GM23338 (cell line): ENCODE measurements around the gene GK. TPM values are rescaled to one million over a fixed set of nuclear protein-coding genes. Genes with fewer than 3 reads are reported as not detected.

Source experiments
- ATAC-seq: fragments of 200-7000 bp; cut with Tn5 transposase; 3 replicates; pipeline ENCODE4 v1.9.1; 2020
- DNase-seq: peaks from one replicate; pipeline ENCODE4 v3.0.0-alpha.2; 2015; ENCODE audit warnings: low spot score
- H2AFZ ChIP-seq: fragments of 200-600 bp; sonication (generic); 2 replicates; pipeline ENCODE4 v1.8.0; 2016; ENCODE audit warnings: antibody characterized with exemption, mild to moderate bottlenecking, moderate library complexity
- H3F3A ChIP-seq: fragments of 200-600 bp; sonication (generic); replicated peaks from 2 replicates; pipeline ENCODE4 v1.8.0; 2017; ENCODE audit warnings: antibody characterized with exemption, mixed run types, low read depth
- H3K27ac ChIP-seq: fragments of 200-600 bp; sonication (generic); 2 replicates; pipeline ENCODE4 v1.6.1; 2016; ENCODE audit warnings: low read depth
- H3K27me3 ChIP-seq: fragments of 200-600 bp; sonication (generic); 2 replicates; pipeline ENCODE4 v1.8.0; 2016; ENCODE audit warnings: mild to moderate bottlenecking, mixed run types, moderate library complexity; ENCODE audit not compliant: insufficient read depth
- H3K36me3 ChIP-seq: fragments of 200-600 bp; sonication (generic); 2 replicates; pipeline ENCODE4 v1.8.0; 2016; ENCODE audit warnings: mild to moderate bottlenecking; ENCODE audit not compliant: insufficient read depth
- H3K4me1 ChIP-seq: fragments of 200-600 bp; sonication (generic); 2 replicates; pipeline ENCODE4 v1.8.0; 2016; ENCODE audit warnings: mild to moderate bottlenecking, moderate library complexity; ENCODE audit not compliant: insufficient read depth
- H3K4me2 ChIP-seq: fragments of 200-600 bp; sonication (generic); 2 replicates; pipeline ENCODE4 v1.7.1; 2017; ENCODE audit warnings: mixed run types
- H3K4me3 ChIP-seq: fragments of 200-600 bp; sonication (generic); 2 replicates; pipeline ENCODE4 v1.6.1; 2016; ENCODE audit warnings: mixed run types
- H3K79me2 ChIP-seq: fragments of 200-600 bp; sonication (generic); replicated peaks from 2 replicates; pipeline ENCODE4 v1.8.0; 2017; ENCODE audit warnings: mild to moderate bottlenecking; ENCODE audit not compliant: insufficient read depth
- H3K9me2 ChIP-seq: fragments of 200-600 bp; sonication (generic); 2 replicates; pipeline ENCODE4 v1.8.0; 2017; ENCODE audit not compliant: insufficient read depth
- H4K20me1 ChIP-seq: fragments of 200-600 bp; sonication (generic); replicated peaks from 2 replicates; pipeline ENCODE4 v1.8.0; 2017; ENCODE audit warnings: mild to moderate bottlenecking; ENCODE audit not compliant: insufficient read depth
- H3K27ac Mint-ChIP-seq: 2 replicates; pipeline ENCODE4 v1.8.0; 2020; ENCODE audit warnings: inconsistent platforms, mild to moderate bottlenecking, moderate library complexity, mixed read lengths
- H3K27me3 Mint-ChIP-seq: 3 replicates; pipeline ENCODE4 v1.8.0; 2022; ENCODE audit warnings: low read depth, mild to moderate bottlenecking, moderate library complexity, mixed read lengths, inconsistent platforms; ENCODE audit not compliant: insufficient read depth, poor library complexity
- H3K36me3 Mint-ChIP-seq: 3 replicates; pipeline ENCODE4 v1.8.0; 2021; ENCODE audit warnings: low read depth, mild to moderate bottlenecking, inconsistent platforms, moderate library complexity, mixed read lengths
- H3K4me1 Mint-ChIP-seq: 3 replicates; pipeline ENCODE4 v1.8.0; 2020; ENCODE audit warnings: mild to moderate bottlenecking, inconsistent platforms, mixed read lengths
- H3K4me3 Mint-ChIP-seq: 3 replicates; pipeline ENCODE4 v1.8.0; 2021; ENCODE audit warnings: moderate library complexity, mild to moderate bottlenecking, inconsistent platforms, mixed read lengths
- H3K9me3 Mint-ChIP-seq: 3 replicates; pipeline ENCODE4 v1.8.0; 2020; ENCODE audit warnings: moderate library complexity, mild to moderate bottlenecking, inconsistent platforms, mixed read lengths
- CREB1 ChIP-seq: fragments of 250-450 bp; sonication (Bioruptor Pico); IDR thresholded peaks from 2 replicates; pipeline ENCODE4 v1.5.0; 2020; ENCODE audit warnings: low read depth, mild to moderate bottlenecking, moderate library complexity
- EZH2phosphoT487 ChIP-seq: fragments of 200-600 bp; sonication (generic); IDR thresholded peaks from one replicate; pipeline ENCODE4 v1.8.1; 2018; ENCODE audit warnings: antibody characterized with exemption; ENCODE audit not compliant: unreplicated experiment
- POLR2AphosphoS5 ChIP-seq: IDR thresholded peaks from 2 replicates; pipeline ENCODE4 v1.6.1; 2016; ENCODE audit warnings: antibody characterized with exemption, low read depth
- STAT1 ChIP-seq: IDR thresholded peaks from one replicate; pipeline ENCODE4 v1.6.1; 2016; ENCODE audit warnings: antibody characterized with exemption; ENCODE audit not compliant: unreplicated experiment
- ZNF114 ChIP-seq: fragments of 250-450 bp; sonication (Bioruptor Pico); IDR thresholded peaks from 2 replicates; pipeline ENCODE4 v1.5.0; 2020; ENCODE audit warnings: mild to moderate bottlenecking, moderate library complexity
- ZNF331 ChIP-seq: fragments of 250-450 bp; sonication (Bioruptor Pico); IDR thresholded peaks from 2 replicates; pipeline ENCODE4 v1.5.0; 2020; ENCODE audit warnings: low read depth, mild to moderate bottlenecking, moderate library complexity
- polyA plus RNA-seq: library from polyadenylated mRNA; unstranded; fragments of >200 nt; fragmentation: Nextera tagmentation; extraction: Ambion mirVana; gene quantifications from 2 replicates; pipeline ENCODE4 v1.2.1, GENCODE V29; 2016
- total RNA-seq: library from RNA; depleted of rRNA; stranded (reverse); fragments of >200 nt; shearing (Covaris generic); gene quantifications from 2 replicates; pipeline ENCODE4 v1.2.3, GENCODE V29; 2014
- TF ChIP-seq, protein P1 (sequence below): IDR thresholded peaks from 2 replicates; pipeline ENCODE4 v1.6.1; 2016; ENCODE audit warnings: antibody characterized with exemption
- TF ChIP-seq, protein P2 (sequence below), 2 experiments: fragments of 200-600 bp in 1 of 2; sonication (generic) in 1 of 2; conservative IDR thresholded peaks; 2 replicates each; pipeline versions ENCODE4 v1.5.1 to v1.6.1; 2016 to 2017; ENCODE audit warnings: antibody characterized with exemption in 2 of 2, low read depth in 2 of 2, mild to moderate bottlenecking in 2 of 2, moderate library complexity in 1 of 2
- TF ChIP-seq, protein P3 (sequence below): fragments of 250-450 bp; sonication (Bioruptor Pico); IDR thresholded peaks from 2 replicates; pipeline ENCODE4 v1.5.0; 2020; ENCODE audit warnings: mild to moderate bottlenecking, moderate library complexity

Gene GK
- total and polyA plus RNA-seq, 2 experiments from 2014 or later = 8.4 to 10.8 TPM

DNA sequence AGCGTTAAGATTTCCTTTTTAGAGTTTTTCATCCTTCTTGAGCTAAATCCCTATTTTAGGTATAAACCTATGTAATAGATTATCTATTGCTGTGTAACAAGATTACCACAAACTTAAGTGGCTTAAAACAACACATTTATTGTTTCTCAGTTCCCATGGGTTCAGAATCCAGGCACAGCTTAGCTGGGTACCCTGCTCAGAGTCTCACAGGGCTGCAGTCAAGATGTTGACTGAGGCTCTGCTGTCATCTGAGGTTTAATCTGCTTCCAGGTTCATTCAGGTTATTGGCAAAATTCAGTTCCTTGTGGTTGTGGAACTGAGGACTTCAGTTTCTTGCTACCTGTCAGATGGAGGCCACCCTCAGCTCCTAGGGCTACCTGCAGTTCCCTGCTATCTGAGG lies 60.9 kb downstream of the GK start:
- H3K27ac ChIP-seq = no peak overlapping the region
- no peaks in the 10 kb centered on the region for H3K4me1 Mint-ChIP-seq
- no peak for TF ChIP-seq ZNF114 (CRISPR knock-in tag)
- no peak for TF ChIP-seq STAT1
- TF ChIP-seq ZNF331 = no peak
- TF ChIP-seq POLR2AphosphoS5 = no peak
- TF ChIP-seq, protein P1, sequence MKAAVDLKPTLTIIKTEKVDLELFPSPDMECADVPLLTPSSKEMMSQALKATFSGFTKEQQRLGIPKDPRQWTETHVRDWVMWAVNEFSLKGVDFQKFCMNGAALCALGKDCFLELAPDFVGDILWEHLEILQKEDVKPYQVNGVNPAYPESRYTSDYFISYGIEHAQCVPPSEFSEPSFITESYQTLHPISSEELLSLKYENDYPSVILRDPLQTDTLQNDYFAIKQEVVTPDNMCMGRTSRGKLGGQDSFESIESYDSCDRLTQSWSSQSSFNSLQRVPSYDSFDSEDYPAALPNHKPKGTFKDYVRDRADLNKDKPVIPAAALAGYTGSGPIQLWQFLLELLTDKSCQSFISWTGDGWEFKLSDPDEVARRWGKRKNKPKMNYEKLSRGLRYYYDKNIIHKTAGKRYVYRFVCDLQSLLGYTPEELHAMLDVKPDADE = no peak
- TF ChIP-seq CREB1 (CRISPR knock-in tag) = no peak
- TF ChIP-seq, protein P2, sequence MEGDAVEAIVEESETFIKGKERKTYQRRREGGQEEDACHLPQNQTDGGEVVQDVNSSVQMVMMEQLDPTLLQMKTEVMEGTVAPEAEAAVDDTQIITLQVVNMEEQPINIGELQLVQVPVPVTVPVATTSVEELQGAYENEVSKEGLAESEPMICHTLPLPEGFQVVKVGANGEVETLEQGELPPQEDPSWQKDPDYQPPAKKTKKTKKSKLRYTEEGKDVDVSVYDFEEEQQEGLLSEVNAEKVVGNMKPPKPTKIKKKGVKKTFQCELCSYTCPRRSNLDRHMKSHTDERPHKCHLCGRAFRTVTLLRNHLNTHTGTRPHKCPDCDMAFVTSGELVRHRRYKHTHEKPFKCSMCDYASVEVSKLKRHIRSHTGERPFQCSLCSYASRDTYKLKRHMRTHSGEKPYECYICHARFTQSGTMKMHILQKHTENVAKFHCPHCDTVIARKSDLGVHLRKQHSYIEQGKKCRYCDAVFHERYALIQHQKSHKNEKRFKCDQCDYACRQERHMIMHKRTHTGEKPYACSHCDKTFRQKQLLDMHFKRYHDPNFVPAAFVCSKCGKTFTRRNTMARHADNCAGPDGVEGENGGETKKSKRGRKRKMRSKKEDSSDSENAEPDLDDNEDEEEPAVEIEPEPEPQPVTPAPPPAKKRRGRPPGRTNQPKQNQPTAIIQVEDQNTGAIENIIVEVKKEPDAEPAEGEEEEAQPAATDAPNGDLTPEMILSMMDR (conservative IDR thresholded peaks at IDR 0.05; ENCODE audit: low read depth in 2 of 2) = no peak
- TF ChIP-seq, protein P3, sequence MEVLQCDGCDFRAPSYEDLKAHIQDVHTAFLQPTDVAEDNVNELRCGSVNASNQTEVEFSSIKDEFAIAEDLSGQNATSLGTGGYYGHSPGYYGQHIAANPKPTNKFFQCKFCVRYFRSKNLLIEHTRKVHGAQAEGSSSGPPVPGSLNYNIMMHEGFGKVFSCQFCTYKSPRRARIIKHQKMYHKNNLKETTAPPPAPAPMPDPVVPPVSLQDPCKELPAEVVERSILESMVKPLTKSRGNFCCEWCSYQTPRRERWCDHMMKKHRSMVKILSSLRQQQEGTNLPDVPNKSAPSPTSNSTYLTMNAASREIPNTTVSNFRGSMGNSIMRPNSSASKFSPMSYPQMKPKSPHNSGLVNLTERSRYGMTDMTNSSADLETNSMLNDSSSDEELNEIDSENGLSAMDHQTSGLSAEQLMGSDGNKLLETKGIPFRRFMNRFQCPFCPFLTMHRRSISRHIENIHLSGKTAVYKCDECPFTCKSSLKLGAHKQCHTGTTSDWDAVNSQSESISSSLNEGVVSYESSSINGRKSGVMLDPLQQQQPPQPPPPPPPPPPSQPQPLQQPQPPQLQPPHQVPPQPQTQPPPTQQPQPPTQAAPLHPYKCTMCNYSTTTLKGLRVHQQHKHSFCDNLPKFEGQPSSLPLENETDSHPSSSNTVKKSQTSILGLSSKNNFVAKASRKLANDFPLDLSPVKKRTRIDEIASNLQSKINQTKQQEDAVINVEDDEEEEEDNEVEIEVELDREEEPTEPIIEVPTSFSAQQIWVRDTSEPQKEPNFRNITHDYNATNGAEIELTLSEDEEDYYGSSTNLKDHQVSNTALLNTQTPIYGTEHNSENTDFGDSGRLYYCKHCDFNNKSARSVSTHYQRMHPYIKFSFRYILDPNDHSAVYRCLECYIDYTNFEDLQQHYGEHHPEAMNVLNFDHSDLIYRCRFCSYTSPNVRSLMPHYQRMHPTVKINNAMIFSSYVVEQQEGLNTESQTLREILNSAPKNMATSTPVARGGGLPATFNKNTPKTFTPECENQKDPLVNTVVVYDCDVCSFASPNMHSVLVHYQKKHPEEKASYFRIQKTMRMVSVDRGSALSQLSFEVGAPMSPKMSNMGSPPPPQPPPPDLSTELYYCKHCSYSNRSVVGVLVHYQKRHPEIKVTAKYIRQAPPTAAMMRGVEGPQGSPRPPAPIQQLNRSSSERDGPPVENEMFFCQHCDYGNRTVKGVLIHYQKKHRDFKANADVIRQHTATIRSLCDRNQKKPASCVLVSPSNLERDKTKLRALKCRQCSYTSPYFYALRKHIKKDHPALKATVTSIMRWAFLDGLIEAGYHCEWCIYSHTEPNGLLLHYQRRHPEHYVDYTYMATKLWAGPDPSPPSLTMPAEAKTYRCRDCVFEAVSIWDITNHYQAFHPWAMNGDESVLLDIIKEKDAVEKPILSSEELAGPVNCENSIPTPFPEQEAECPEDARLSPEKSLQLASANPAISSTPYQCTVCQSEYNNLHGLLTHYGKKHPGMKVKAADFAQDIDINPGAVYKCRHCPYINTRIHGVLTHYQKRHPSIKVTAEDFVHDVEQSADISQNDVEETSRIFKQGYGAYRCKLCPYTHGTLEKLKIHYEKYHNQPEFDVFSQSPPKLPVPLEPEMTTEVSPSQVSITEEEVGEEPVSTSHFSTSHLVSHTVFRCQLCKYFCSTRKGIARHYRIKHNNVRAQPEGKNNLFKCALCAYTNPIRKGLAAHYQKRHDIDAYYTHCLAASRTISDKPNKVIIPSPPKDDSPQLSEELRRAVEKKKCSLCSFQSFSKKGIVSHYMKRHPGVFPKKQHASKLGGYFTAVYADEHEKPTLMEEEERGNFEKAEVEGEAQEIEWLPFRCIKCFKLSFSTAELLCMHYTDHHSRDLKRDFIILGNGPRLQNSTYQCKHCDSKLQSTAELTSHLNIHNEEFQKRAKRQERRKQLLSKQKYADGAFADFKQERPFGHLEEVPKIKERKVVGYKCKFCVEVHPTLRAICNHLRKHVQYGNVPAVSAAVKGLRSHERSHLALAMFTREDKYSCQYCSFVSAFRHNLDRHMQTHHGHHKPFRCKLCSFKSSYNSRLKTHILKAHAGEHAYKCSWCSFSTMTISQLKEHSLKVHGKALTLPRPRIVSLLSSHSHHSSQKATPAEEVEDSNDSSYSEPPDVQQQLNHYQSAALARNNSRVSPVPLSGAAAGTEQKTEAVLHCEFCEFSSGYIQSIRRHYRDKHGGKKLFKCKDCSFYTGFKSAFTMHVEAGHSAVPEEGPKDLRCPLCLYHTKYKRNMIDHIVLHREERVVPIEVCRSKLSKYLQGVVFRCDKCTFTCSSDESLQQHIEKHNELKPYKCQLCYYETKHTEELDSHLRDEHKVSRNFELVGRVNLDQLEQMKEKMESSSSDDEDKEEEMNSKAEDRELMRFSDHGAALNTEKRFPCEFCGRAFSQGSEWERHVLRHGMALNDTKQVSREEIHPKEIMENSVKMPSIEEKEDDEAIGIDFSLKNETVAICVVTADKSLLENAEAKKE (CRISPR knock-in tag) = no peak
- TF ChIP-seq EZH2phosphoT487 = no peak
- ATAC-seq (no peak), DNase-seq (no peak)
- H3F3A ChIP-seq = no peaks in the 10 kb centered on the region
- H3K36me3 ChIP-seq = no peaks in the 10 kb centered on the region
- H3K4me2 ChIP-seq = no peak overlapping the region
- H3K27ac Mint-ChIP-seq = no peak overlapping the region
- no peaks in the 10 kb centered on the region for H3K4me1 ChIP-seq
- no peaks in the 10 kb centered on the region for H3K36me3 Mint-ChIP-seq
- no peaks in the 10 kb centered on the region for H3K9me2 ChIP-seq
- no peak overlapping the region for H3K4me3 ChIP-seq
- no peak overlapping the region for H2AFZ ChIP-seq
- H4K20me1 ChIP-seq = no peaks in the 10 kb centered on the region
- H3K79me2 ChIP-seq = no peaks in the 10 kb centered on the region
- H3K4me3 Mint-ChIP-seq = no peak overlapping the region
- H3K27me3 ChIP-seq = no peaks in the 10 kb centered on the region
- H3K27me3 Mint-ChIP-seq = no peaks in the 10 kb centered on the region
- H3K9me3 Mint-ChIP-seq = no peaks in the 10 kb centered on the region
